ENCODE data around the gene CALML5. TPM values are rescaled to one million over a fixed set of nuclear protein-coding genes. Genes with fewer than 3 reads are reported as not detected.

CALML5 gene
- total and polyA plus RNA-seq, 9 of the 15 experiments (the other 6 are each of a cell fraction or from before 2014, with no cell fraction given): not detected

GRCh38 chr10:5519054-5519453 lies 19.7 kb upstream of the CALML5 start:
- H3K27me3 ChIP-seq (ENCODE audit: control insufficient read depth in 2 of 2, insufficient read depth in 2 of 2, low read length in 2 of 2): no peaks in the 10 kb centered on the region
- FAIRE-seq: no peak
- no peaks in the 10 kb centered on the region for H4K20me1 ChIP-seq (replicated peaks; ENCODE audit: control insufficient read depth, insufficient read depth, low read length)
- in situ Hi-C loops (cut with MboI): no loop called here
- H3K4me2 ChIP-seq (ENCODE audit: insufficient read depth, low read length): no peak overlapping the region
- peaks cover 5% of the 10 kb centered on the region; the same call in 1 of the 2 replicates for H3K9me3 ChIP-seq (replicated peaks; ENCODE audit: control insufficient read depth, insufficient read depth, low read depth, low read length)
- no peak overlapping the region for H3K27ac ChIP-seq (ENCODE audit: extremely low read depth, low read depth, low read length)
- H3K4me3 ChIP-seq: no peak overlapping the region
- H3K9ac ChIP-seq (ENCODE audit: insufficient read depth in 1 of 2, low read depth in 2 of 2, low read length in 2 of 2): no peak overlapping the region
- no peaks in the 10 kb centered on the region for H3K79me2 ChIP-seq (ENCODE audit: control insufficient read depth, insufficient read depth, low read length)
- peaks cover 8 to 10% of the 10 kb centered on the region in 2 experiments; a peak in 4 of 5 replicates for H3K4me1 ChIP-seq (replicated peaks in 1 of 2; ENCODE audit: control insufficient read depth in 2 of 2, insufficient read depth in 2 of 2, low read length in 2 of 2)
- H3K9me1 ChIP-seq (ENCODE audit: control insufficient read depth, insufficient read depth, low read length): no peaks in the 10 kb centered on the region
- 45% methylated on average over 3 of the region's 3 CpGs for WGBS (ENCODE audit: insufficient coverage, low coverage, missing lambda C conversion rate)
- ATAC-seq: no peak
- CTCF ChIA-PET (ENCODE audit: low intra/inter-chr PET ratio): no interaction called here
- intact Hi-C loops (cut with micrococcal nuclease): no loop called here
- BruUV-seq (replicated peaks): no TSS peak
- no peaks in the 10 kb centered on the region; the same call in 2 of the 3 replicates for H3K36me3 ChIP-seq (ENCODE audit: control insufficient read depth, insufficient read depth, low read length)
- no peak for DNase-seq (ENCODE audit: extremely low read depth in 1 of 4, low spot score in 3 of 4)
- no peak overlapping the region for H2AFZ ChIP-seq (ENCODE audit: low read depth, low read length)
- POLR2A ChIA-PET: no interaction called here
- TF ChIP-seq ILK (tag; IDR thresholded peaks at IDR 0.05; ENCODE audit: borderline replicate concordance, low read depth): no peak
- TF ChIP-seq SIRT6 (IDR thresholded peaks at IDR 0.05; ENCODE audit: low read depth, low read length): no peak
- no peak for TF ChIP-seq ZNF444 (CRISPR knock-in tag; IDR thresholded peaks at IDR 0.05)
- no peak for TF ChIP-seq MECOM (CRISPR knock-in tag; IDR thresholded peaks at IDR 0.05)
- 0 out of 2 replicates have a peak, but pooled peaks have one; percentile 56 for TF ChIP-seq CBX1 (IDR thresholded peaks at IDR 0.05; ENCODE audit: low read depth)
- no peak for TF ChIP-seq DACH1 (IDR thresholded peaks at IDR 0.05; ENCODE audit: partially characterized antibody)
- TF ChIP-seq ZNF282 (CRISPR knock-in tag; IDR thresholded peaks at IDR 0.05): no peak
- no peak for TF ChIP-seq ZNF766 (CRISPR knock-in tag; conservative IDR thresholded peaks at IDR 0.05)
- TF ChIP-seq, protein P1, sequence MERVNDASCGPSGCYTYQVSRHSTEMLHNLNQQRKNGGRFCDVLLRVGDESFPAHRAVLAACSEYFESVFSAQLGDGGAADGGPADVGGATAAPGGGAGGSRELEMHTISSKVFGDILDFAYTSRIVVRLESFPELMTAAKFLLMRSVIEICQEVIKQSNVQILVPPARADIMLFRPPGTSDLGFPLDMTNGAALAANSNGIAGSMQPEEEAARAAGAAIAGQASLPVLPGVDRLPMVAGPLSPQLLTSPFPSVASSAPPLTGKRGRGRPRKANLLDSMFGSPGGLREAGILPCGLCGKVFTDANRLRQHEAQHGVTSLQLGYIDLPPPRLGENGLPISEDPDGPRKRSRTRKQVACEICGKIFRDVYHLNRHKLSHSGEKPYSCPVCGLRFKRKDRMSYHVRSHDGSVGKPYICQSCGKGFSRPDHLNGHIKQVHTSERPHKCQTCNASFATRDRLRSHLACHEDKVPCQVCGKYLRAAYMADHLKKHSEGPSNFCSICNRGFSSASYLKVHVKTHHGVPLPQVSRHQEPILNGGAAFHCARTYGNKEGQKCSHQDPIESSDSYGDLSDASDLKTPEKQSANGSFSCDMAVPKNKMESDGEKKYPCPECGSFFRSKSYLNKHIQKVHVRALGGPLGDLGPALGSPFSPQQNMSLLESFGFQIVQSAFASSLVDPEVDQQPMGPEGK (CRISPR knock-in tag; IDR thresholded peaks at IDR 0.05; ENCODE audit: borderline replicate concordance): no peak
- TF ChIP-seq MED1 (CRISPR knock-in tag; IDR thresholded peaks at IDR 0.05; ENCODE audit: borderline replicate concordance): no peak
- no peak for TF ChIP-seq CHD1 (IDR thresholded peaks at IDR 0.05; ENCODE audit: low read length)
- no peak for TF ChIP-seq MCM5 (IDR thresholded peaks at IDR 0.05; ENCODE audit: low read depth)
- TF ChIP-seq HDAC1 (IDR thresholded peaks at IDR 0.05): peak in 1 of 2 experiments; percentile 77; a peak in 1 of 4 replicates
- TF ChIP-seq CAMTA2 (CRISPR knock-in tag; conservative IDR thresholded peaks at IDR 0.05): no peak
- no peak for TF ChIP-seq C11orf30 (IDR thresholded peaks at IDR 0.05; ENCODE audit: low read depth)
- no peak for TF ChIP-seq GABPB1 (CRISPR knock-in tag; IDR thresholded peaks at IDR 0.05)
- no peak for TF ChIP-seq MBD2 (IDR thresholded peaks at IDR 0.05; ENCODE audit: borderline replicate concordance, low read depth)
- no peak for TF ChIP-seq SMAD1 (IDR thresholded peaks at IDR 0.05; ENCODE audit: low read depth, low read length, partially characterized antibody)
